ENCODE measurements around the gene INPPL1.
"Not testable (repeated sequence)": the region's sequence is repeated elsewhere in the genome, so short reads cannot be mapped to it uniquely, and the experiment has no call there.

DNA sequence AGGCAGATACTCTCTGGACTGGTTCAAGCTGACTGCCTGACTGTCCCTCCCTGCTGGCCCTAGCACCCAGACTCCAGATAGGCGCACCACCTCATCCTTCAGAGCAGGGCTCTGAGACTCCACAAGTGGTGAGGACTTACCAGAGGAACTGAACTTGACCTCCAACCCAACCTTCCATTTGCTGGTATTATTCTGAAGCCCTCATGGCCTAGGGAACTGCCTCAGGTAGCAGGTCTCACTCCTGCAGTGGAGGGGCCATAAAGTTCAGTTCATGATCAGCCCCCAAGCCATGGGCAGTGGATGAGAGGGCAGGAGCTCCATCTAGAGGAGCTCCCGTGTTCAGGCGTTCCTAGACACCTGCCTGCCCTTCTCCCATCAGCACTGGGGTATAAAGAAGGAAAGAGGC lies 43.0 kb upstream of the INPPL1 start:
- TF ChIP-seq, protein P1, sequence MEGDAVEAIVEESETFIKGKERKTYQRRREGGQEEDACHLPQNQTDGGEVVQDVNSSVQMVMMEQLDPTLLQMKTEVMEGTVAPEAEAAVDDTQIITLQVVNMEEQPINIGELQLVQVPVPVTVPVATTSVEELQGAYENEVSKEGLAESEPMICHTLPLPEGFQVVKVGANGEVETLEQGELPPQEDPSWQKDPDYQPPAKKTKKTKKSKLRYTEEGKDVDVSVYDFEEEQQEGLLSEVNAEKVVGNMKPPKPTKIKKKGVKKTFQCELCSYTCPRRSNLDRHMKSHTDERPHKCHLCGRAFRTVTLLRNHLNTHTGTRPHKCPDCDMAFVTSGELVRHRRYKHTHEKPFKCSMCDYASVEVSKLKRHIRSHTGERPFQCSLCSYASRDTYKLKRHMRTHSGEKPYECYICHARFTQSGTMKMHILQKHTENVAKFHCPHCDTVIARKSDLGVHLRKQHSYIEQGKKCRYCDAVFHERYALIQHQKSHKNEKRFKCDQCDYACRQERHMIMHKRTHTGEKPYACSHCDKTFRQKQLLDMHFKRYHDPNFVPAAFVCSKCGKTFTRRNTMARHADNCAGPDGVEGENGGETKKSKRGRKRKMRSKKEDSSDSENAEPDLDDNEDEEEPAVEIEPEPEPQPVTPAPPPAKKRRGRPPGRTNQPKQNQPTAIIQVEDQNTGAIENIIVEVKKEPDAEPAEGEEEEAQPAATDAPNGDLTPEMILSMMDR (IDR thresholded peaks at IDR 0.05), result not testable (repeated sequence)
- not testable (repeated sequence) for TF ChIP-seq EP300, POLR2A, POLR2AphosphoS5 (IDR thresholded peaks at IDR 0.05)
